HG03342 (cell line): ENCODE measurements around the gene OR9A4.
A peak's percentile ranks its signal among the peaks of the same experiment; 100 is the strongest.

Experiments
- ATAC-seq: cut with Tn5 transposase; IDR thresholded peaks from one replicate; pipeline ENCODE4 v1.9.1; 2021; ENCODE audit warnings: mild to moderate bottlenecking, moderate library complexity; ENCODE audit not compliant: unreplicated experiment

Gene OR9A4

GRCh38 chr7:141946796-141947195 lies 30.6 kb downstream of the OR9A4 start, which contains the start of gene CLEC5A:
TSS of gene CLEC5A (minus strand) at chr7:141946974. CDS start at chr7:141946292, 682 bp downstream.
- no peak for ATAC-seq

DNA sequence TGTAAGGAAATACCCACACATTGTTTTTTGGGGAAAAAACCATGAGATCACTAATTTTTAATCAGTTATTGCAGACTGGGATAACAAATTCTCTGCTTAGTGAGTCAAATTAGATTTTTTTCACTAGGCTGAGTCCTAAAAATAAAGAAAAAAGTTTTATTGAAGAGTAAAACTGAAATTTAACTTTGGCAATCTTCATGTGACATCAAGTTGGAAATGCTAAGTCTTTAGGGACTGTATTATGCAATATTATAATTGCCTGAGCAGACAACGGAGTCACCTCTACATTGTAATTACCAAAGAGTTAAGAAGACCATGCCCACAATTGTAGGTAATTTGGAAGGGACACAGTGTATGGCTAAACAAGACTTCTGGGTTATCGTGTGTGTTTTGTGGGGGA lies 32.8 kb downstream of the OR9A4 start:
- no peak for ATAC-seq

DNA sequence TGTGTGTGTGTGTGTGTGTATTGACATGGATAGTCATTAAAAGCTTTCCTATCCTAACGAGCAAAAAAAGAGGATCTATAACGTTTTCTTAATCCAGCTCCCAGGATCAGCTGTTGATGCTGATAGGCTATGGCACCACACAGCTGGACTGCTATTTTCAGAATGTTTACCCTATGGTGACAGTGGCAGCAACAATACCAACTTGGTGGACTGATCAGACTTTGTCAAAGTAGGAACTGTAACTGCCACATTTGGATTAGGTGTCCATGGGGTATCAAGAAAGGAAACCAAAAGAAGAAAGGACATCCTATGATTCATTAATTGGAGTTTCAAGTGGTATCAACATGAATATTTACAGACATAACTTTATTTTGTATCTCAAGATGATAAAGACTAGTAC lies 33.3 kb downstream of the OR9A4 start:
- no peak for ATAC-seq

GRCh38 chr7:141949911-141950310 lies 33.7 kb downstream of the OR9A4 start:
- no peak for ATAC-seq

- no peak for ATAC-seq
Measured at GRCh38 chr7:141950806-141951205, 34.6 kb downstream of the OR9A4 start.

DNA sequence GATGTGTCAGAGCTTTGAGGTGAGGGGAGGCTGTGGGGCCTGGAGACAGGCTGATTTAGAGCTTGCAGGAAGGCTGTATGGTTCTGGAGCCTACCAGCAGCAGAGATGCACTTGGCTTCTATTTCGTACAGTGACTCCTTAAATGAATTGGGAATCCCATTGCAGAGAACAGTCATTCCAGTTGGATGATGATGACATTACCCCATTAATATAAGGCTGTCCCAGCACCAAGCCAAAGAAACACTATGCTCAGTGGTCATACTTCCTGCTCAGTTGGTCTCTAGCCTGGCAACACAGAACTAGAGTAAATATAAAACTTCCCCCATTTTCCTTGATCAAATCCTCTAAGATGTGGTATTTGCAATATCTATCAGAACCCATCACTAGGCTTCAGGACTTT lies 36.3 kb downstream of the OR9A4 start:
- ATAC-seq = no peak

DNA sequence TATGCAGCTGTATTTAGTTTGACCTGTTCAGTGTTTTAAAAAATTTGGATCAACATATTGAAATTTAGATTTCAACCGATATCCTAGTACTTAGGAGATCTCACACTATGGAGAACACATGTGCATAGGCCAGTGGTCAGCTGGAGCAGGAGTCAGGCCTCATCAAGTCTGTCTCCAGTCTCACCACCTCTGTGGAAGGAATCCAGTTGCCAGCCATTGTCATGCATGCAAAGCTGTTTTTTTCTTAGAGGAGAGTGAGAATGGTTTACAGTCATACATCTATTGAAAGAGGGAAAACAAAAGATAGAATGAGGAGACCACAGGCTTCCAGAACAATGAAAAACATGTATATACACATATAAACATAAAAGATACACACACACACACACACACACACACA lies 38.1 kb downstream of the OR9A4 start:
- ATAC-seq = no peak

DNA sequence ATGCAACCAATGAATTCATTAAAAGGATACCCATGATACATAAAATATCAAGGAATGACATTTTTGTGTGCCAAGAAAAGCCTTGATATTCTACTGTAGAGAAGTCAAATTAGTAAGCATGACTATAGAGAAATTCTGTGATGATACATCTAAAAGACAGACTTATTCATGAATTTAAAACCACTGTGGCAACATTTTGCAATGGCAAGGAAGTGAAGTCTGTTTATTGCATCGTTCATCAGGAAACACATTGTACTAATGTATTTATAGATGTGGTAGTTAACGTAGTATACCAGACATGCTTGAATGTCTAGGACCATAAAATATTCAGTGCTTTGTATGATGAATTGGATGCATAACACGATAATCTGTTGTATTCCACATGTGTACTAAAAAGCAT lies 39.9 kb downstream of the OR9A4 start:
- ATAC-seq = no peak

GRCh38 chr7:141960687-141961422 lies 44.7 kb downstream of the OR9A4 start:
- ATAC-seq = peak; percentile 96
